Hematopoietic multipotent progenitor cell treated with erythropoietin and hydrocortisone succinate and interleukin-3 and kit ligand, for 4 days (in vitro differentiated cells): Measurements from ENCODE around the gene MBLAC1.

Experiments used
- DNase-seq: peaks from one replicate; pipeline ENCODE4 v3.0.0-alpha.2; 2015

MBLAC1 gene

DNA sequence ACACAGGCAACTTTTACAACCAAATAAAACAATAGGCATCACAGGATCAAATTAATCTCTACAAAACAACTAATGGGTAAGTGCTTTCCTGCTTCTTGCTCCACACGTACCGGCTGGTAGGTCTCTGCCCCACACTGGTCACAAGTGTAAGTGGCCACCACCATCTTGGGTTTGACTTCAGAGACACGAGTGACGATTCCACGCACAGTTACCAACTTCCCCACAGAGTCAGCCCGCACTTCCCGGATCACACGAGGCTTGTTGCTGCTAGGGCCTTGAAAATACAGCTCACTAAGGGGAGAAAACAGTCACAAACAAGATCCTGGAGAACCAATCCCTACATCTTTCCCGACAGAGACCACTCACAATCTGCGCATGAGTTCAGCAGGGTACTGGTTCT, 27.9 kb upstream of the MBLAC1 start:
- DNase-seq = no peak

DNA sequence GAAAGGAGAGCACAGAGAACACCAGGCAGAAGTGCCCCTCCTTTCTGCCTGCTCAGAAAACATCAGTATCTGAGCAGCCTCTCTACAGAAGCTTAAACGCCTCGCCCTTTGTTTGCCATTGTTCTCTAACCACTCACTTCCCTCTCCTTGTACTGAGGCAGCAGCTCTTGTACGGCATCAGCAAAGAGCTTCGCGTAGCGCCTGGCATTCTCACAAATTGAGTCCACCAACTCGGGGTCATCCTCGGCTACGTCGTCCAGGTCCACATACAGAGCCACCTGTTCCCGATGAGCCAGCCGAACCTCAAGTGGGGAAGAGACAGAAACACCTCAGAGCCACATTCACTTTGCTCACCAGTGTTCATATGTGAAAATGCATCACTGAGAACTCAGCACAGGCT, 27.3 kb upstream of the MBLAC1 start:
- DNase-seq = no peak

DNA sequence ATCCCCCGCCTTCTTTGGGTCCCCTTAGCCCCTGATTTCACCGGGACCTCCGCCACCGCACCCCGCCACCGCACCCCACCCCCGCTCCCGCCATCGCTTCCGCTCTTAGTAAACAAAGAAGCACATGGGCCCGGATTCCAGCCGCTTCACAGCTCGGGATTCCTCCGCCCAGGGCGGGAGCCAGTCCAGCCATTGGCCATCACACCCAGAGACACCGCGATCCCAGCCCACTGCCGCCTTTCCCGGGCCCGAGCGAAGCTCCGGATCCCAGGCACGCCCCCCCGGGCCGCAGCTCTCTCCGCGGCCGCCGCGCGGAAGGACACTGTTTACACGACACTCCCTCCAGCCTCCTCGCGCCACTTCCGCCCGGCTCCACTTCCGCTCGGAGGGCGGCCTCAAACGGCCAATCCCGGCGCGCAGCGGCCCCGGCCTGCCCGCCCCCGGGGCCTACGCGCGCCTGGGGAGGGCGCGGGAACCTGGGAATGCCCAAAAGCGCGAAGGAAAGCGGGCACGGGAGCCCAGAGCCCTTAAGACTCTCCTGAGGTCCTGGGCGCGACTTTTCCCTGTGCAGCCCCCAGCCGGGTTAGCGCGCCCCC, 26.2 kb upstream of the MBLAC1 start:
- peak; percentile 96 for DNase-seq

DNA sequence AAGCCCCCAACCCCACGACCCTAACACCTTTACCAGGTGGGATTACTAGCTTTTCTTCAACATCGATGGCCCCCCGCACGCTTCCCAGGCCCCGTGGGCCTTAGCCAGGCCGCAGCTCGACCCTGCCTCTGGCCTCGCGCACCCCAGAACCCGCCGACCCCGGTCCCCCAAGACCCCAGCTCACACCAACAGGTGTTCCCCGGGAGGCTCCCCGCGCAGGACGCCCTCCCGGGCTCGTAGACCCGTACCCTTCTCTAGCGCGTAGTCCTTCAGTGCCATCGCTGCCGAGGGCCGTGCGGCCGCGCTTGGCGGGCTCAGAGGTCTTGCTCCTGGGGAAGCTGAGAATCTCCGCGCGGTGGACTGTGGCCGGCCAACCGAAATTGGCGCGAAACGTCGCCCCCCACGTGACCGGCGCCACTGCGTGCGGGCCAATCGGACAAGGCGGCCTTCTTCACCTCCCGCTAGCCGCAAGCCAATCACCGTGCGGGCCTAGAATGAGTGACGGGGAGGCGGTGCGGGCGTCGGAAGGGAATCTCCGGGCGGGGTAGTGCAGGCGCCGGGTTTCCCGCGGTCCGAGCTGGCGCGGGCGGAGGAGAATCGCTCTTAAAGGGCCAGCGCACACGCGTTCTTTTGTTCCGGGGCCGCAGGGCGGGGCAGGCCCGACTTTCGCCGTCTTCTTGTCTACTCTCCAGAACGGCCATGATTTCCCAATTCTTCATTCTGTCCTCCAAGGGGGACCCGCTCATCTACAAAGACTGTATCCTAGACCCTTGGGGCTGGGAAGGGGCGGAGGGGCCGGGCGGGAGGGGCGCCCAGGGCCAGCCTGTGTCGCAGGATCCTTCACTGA, 25.5 kb upstream of the MBLAC1 start, which contains the start of the genes AP4M1 and MCM7:
AP4M1 (plus strand) TSS at position 628 of the 847 bp plus-strand sequence; CDS start at position 700, 72 bp downstream.
MCM7 (minus strand) TSS at position 382 of the 847 bp plus-strand sequence; CDS start at position 279, 103 bp downstream.
- peak; percentile 100 for DNase-seq

DNA sequence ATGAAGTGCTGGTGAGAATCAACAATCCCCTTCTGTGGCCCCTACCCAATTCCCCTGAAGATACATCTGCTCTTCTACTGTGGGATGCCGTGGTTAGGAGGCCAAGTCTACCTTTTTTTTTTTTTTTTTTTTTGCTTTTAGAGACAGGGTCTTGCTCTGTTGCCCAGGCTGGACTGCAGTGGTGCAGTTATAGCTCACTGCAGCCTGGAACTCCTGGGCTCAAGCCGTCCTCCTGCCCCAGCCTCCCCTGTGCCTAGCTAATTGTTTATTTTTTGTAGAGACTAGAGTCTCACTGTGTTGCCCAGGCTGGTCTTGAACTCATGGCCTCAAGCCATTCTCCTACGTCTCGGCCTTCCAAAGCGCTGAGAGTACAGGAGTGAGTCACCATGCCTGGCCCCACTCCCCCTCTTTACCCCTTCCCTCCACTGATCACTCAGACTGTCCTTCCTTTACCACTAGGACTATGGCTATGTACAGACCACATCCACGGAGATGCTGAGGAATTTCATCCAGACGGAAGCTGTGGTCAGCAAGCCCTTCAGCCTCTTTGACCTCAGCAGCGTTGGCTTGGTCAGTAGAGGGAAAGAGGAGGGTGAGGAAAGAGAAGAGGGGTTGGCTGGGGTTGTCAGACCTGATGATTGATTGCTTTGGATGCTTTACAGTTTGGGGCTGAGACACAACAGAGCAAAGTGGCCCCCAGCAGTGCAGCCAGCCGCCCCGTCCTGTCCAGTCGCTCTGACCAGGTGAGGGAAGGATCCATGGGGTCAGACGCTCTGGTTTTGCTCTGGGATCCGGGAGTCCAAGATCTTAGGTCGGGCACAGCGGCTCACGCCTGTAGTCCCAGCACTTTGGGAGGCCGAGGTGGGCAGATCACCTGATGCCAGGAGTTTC, 23.6 kb upstream of the MBLAC1 start:
- DNase-seq = no peak

DNA sequence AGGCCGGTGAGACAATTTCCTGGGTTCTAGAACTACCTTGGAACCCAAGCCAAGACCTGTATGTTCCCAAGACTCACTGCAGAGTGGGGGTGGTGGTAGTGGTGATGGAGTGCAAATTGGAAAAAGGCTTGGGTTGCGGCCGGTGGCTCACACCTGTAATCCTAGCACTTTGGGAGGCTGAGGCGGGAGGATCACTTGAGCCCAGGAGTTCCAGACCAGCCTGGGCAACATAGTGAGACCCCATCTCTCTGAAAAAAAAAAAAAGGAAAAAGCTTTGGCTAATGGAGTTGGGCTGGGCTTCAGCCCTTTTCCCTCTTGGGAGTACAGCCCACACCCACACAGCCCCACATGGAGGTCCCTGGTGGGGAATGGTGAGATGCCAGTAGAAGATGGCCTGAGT, 21.2 kb upstream of the MBLAC1 start:
- no peak for DNase-seq

DNA sequence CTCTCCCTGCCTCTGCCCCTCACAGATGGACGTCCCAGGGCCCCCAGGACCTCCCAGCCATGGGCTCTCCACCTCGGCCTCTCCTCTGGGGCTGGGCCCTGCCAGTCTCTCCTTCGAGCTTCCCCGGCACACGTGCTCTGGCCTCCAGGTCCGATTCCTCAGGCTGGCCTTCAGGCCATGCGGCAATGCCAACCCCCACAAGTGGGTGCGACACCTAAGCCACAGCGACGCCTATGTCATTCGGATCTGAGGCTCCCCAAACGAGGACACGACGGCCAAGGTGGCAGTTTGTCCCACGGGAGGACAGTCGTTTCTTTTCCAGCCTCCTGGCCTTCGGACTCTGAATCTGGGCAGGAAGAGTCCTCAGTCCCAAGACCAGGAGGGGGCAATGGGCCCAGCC, 20.1 kb upstream of the MBLAC1 start:
- no peak for DNase-seq

DNA sequence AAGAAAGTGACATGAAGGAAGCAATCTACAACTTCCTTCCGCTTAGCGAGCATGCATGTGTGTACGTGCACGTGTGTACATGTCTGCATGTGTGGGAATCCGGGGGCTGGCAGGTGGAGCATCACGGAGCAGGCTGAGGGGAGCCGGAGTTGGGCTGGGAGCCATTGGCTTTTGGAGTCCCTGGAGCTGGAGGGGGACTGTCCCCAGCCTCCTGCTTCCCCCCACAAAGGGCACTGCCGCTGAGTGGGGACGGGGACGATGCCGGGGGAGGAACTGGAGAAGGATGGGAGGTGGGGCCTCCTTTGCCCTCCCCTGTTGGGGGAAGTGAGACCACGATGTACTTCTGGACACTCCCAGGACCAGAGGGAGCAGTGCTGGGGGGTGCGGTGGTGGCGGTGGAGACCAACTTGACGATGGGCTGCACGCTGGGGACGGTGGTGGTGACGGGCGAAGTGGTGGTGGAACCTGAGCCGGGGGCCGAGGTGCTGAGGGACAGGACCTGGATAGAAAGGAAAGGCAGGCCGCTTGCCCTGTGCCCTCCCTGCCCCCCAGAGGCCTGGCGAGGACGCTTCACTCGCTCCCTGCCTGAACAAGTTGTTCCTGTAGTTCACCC, 19.5 kb upstream of the MBLAC1 start:
- no peak for DNase-seq

DNA sequence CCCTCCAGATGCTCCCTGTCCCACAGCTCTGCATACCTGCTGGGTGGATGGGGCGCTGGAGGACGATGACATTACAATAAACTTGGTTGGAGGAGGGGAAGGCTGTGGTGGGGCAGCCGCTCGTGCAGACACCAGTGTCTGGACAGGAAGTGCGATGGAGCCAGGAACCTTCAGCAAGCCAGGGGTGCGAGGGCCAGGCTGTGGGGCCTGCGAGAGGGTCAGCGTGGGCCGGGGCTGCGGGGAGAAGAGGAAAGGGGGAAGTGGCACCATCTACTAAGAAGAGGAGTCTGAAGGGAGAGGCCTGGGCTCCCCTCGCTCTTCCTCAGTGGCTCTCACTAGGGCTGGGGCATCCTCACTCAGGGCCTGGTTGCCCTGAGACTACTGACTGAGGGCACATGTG, 18.9 kb upstream of the MBLAC1 start:
- no peak for DNase-seq

DNA sequence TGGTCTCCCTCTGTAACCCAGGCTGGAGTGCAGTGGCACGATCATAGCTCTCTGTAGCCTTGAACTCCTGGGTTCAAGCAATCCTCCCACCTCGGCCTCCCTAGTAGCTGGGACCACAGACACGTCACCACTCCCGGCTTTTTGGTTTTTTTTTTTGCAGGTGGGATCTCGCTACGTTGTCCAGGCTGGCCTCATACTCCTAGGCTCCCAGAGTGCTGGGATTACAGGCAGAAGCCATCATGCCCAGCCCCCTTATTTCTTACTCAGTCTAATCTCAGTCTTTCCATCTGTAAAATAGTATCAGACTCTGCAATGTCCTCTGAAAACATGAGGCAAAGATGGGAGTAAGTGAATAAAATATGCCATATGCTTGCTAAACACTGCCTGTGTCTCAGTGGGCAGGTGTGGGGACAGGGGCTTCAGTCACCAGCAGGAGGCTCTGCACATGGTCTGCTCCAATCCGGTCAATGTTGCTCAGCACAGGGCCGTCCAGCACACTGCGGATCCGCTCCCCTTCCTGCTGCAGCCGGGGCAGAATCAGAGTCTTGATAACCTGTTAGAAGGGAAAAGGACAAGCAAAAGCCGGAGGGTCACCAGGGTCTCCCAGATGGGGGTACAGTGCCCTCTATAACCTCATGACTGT, 17.1 kb upstream of the MBLAC1 start:
- no peak for DNase-seq

DNA sequence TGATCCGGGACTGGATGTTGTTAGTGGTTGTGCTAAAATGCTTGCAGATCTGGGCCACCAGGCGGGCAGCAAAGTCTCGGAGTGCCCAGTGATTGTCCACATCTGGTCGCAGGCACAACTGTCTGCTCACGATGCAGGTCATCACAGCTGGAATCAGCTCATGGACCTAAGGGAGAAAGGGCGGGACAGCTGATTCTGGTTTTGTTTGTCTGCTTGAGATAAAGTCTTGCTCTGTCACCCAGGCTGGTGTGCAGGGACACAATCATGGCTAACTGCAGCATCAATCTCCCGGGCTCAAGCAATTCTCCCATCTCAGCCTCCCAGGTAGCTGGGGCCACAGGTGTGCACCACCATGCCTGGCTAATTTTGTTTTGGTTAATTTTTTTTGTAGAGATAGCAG, 15.6 kb upstream of the MBLAC1 start:
- no peak for DNase-seq

DNA sequence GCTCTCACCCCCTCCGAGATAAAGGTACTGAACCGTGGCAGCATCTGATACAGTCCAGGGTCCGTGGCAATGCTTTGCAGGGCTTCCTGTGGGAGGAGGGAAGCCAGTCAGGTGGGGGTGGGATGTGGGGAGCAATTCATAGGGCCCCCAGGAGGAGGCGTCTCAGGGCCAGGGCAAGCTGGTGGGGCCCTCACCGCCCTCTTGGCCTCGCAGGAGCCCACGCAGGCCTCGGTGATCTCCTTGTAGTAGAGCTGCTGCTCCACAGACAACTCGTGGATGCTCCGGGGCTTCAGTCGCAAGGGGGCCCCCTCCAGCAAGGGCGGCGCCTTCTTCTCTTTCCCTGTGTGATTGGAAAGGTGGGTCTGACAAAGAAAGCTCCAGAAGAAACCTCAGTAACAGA, 14.9 kb upstream of the MBLAC1 start:
- no peak for DNase-seq

DNA sequence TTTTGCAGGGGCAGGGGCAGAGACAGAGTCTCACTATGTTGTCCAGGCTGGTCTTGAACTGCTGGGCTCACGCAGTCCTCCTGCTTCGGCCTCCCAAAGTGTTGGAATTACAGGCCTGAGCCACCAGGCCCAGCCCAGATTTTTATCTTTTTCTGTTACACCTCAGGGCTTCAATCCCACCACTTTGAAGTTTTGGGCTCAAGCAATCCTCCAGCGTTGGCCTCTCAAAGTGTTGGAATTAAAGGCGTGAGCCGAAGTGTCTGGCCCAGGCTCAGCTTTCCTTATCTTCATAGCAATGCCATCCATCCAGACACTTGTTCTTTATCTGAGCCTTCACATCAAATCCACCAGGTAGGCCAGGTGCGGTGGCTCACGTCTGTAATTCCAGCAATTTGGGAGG, 11.7 kb upstream of the MBLAC1 start:
- DNase-seq = no peak

DNA sequence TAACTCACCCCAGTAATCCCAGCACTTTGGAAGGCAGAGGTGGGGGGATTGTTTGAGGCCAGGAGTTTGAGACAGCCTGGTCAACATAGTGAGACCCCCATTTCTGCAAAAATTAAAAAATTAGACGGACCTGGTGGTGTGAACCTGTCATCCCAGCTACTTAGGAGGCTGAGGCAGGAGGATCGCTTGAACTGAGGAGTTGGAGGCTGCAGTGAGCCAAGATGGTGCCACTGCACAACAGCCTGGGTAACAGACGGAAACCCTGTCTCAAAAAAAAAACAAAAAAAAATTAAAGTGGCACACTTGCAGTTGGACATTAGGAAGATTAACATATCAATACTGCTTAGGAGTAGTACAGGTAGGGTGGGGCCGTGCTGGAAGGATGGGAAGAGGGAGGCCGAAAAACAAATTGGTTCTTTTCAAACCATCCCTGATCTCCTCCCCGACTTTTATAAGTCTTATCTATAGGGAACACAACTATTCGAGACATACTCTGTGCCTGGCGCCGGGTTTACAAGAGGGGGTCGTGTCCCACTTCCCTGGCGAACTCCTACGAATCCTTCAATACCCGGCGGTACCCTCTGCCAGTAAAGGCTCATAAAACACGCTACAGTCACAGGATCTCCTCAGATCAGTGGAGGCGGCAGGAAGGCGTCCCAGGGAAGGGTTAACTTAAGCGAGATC, 8.2 kb upstream of the MBLAC1 start:
- DNase-seq = peak; percentile 70

DNA sequence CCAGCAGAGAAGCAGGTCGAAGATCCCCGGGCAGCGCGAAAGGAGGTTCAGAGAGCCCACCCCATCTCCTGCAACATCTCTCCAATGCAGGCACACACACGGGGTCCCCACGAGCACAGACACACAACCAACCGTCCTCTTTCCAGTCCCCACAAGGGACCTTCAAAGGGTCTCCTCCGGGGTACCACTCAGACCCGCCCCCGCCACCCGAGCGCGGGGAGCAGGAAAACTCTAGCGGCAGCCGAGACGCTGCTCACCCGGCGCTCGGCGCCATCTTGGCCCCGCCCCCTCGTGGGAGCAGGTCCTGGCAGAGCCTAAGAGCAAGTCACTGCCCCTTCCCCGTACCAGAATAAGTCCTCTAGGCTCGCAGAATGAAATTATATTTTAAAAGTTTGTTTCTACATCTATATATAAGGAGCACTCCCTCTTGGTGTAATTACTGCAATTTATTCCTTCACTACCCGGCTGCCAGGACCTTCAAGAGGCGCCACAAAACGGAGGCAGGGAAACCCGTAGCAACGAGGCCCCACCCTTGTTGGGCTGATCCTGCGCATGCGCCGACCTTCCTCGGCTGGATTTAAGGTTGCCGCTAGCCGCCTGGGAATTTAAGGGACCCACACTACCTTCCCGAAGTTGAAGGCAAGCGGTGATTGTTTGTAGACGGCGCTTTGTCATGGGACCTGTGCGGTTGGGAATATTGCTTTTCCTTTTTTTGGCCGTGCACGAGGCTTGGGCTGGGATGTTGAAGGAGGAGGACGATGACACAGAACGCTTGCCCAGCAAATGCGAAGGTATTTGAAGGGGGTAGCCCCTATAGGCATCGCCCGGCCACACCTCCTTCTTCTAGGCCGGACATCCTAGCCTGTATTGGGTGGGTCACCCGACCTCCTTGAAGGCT, 7.4 kb upstream of the MBLAC1 start, which contains the start of the genes CNPY4 and TAF6:
CNPY4 (plus strand) TSS at position 563 of the 898 bp plus-strand sequence; CDS start at position 674, 111 bp downstream.
TAF6 (minus strand) TSS at position 287 of the 898 bp plus-strand sequence. CDS start 5,149 bp downstream, outside the sequence.
- peak; percentile 98 for DNase-seq

DNA sequence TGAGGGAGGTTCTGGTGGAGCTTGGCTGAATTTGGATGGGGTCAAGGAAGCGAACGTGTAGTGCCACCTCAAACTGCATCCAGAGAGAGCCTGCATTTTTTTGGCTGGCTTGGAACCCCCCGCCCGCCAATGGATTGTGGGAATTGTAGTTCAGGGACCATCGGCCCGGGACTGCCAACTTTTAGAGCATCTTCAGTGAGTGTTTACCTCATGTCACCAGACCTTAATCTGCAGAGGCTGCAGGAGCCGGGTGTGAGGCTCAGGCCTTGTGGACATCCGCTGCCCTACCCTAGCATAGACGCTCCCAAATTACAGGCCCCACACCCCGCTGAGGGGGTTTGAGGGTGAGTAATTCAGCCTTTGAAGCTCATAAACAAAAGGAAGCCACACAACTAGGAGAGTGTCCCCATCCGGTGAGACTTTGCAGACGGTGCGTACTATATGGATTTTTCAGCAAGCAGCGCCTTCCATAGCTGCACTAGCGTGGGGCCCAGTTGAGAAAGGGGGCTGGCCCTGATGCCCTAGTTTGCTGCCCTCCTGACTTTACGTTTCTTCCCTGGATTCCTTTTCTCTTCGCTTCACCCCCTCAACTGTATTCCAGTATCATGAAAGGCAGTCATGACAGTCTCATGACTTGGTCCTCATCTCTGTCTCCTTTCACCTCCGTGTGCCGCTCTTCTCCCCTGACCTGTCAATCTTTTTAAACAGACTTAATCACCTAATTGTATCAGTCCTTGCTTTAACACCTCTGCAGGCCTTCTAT, 6.6 kb upstream of the MBLAC1 start:
- peak; percentile 78 for DNase-seq

DNA sequence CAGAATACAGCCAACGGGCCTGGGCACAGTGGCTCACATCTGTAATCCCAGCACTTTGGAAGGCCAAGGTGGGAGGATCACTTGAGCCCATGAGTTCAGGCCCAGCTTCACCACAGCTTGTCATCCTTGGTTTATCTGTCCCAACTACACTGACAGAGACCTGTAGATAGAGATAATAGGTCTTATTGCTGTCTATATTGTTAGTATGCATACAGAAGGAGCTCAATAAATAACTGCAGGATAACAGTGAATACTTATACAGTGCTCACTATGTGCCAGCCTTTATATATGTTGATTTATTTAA, 6.1 kb upstream of the MBLAC1 start:
- no peak for DNase-seq

DNA sequence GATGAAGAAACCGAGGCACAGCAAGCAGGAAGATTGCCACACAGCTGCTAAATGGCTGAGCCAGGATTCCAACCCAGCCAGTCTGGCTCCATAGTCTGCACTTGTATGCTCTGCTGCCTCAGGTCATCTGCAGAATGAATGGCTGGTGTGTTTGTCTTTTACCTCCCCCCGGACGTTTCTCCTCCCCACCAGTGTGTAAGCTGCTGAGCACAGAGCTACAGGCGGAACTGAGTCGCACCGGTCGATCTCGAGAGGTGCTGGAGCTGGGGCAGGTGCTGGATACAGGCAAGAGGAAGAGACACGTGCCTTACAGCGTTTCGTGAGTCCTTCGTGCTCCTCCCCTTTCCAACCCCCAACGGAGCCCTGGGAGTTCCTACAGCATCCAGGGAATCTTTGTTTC, 4.7 kb upstream of the MBLAC1 start:
- DNase-seq = no peak

DNA sequence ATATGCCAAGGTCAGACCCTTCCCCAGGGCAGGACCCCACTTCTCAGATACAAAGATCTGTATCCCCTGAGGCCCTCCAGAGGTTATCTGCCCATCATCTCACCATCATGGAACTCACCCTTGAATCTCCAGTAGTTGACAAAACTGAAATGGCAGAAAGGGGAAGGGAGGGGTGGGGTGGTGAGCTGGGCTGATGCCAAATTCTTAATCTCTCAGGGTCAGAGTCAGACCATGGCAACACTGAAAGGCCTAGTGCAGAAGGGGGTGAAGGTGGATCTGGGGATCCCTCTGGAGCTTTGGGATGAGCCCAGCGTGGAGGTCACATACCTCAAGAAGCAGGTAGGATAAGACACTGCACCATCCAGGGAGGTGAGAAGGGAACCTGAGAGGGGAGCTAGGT, 4.2 kb upstream of the MBLAC1 start:
- peak; percentile 90 for DNase-seq
